Neural progenitor cell (in vitro differentiated cells): Measurements from ENCODE around the gene MED6. TPM values are rescaled to one million over a fixed set of nuclear protein-coding genes. Genes with fewer than 3 reads are reported as not detected.

Source experiments
- DNase-seq: peaks from one replicate; pipeline ENCODE4 v3.0.0-alpha.2; 2016; ENCODE audit warnings: low spot score
- H2AFZ ChIP-seq: fragments of 200-600 bp; sonication (generic); replicated peaks from 2 replicates; pipeline ENCODE4 v1.6.1; 2016; ENCODE audit warnings: antibody characterized with exemption
- H3F3A ChIP-seq: fragments of 200-600 bp; sonication (generic); 2 replicates; pipeline ENCODE4 v1.6.1; 2016; ENCODE audit warnings: antibody characterized with exemption, low read depth
- H3K27ac ChIP-seq: fragments of 200-600 bp; sonication (generic); 2 replicates; pipeline ENCODE4 v1.5.1; 2016; ENCODE audit warnings: mild to moderate bottlenecking
- H3K27me3 ChIP-seq: fragments of 200-600 bp; sonication (generic); 2 replicates; pipeline ENCODE4 v1.6.1; 2016; ENCODE audit warnings: mild to moderate bottlenecking, moderate library complexity
- H3K36me3 ChIP-seq: fragments of 200-600 bp; sonication (generic); 2 replicates; pipeline ENCODE4 v1.5.1; 2016
- H3K4me1 ChIP-seq: fragments of 200-600 bp; sonication (generic); 2 replicates; pipeline ENCODE4 v1.6.1; 2016; ENCODE audit warnings: mixed run types
- H3K4me2 ChIP-seq: fragments of 200-600 bp; sonication (generic); 2 replicates; pipeline ENCODE4 v1.6.1; 2016
- H3K4me3 ChIP-seq: fragments of 200-600 bp; sonication (generic); 2 replicates; pipeline ENCODE4 v1.5.1; 2016
- H3K79me2 ChIP-seq: fragments of 200-600 bp; sonication (generic); 2 replicates; pipeline ENCODE4 v1.6.1; 2016; ENCODE audit warnings: low read depth
- H3K9ac ChIP-seq: fragments of 200-600 bp; sonication (generic); 2 replicates; pipeline ENCODE4 v1.6.1; 2016
- H3K9me3 ChIP-seq: fragments of 200-600 bp; sonication (generic); 2 replicates; pipeline ENCODE4 v1.5.1; 2016; ENCODE audit warnings: low read depth
- H4K20me1 ChIP-seq: fragments of 200-600 bp; sonication (generic); 2 replicates; pipeline ENCODE4 v1.6.1; 2016; ENCODE audit warnings: low read depth
- H3K27ac Mint-ChIP-seq: 3 replicates; pipeline ENCODE4 v1.8.0; 2021; ENCODE audit warnings: mixed read lengths
- H3K27me3 Mint-ChIP-seq: 2 replicates; pipeline ENCODE4 v1.8.0; 2022; ENCODE audit warnings: low read depth, mild to moderate bottlenecking, inconsistent platforms, moderate library complexity, mixed read lengths; ENCODE audit not compliant: insufficient read depth
- H3K36me3 Mint-ChIP-seq: 3 replicates; pipeline ENCODE4 v1.8.0; 2021; ENCODE audit warnings: mixed read lengths
- H3K4me1 Mint-ChIP-seq: 3 replicates; pipeline ENCODE4 v1.8.0; 2021; ENCODE audit warnings: mixed read lengths
- H3K4me3 Mint-ChIP-seq: 3 replicates; pipeline ENCODE4 v1.8.0; 2021; ENCODE audit warnings: mild to moderate bottlenecking, moderate library complexity, mixed read lengths
- H3K9me3 Mint-ChIP-seq: 3 replicates; pipeline ENCODE4 v1.8.0; 2020; ENCODE audit warnings: mixed read lengths
- EZH2 ChIP-seq: fragments of 200-600 bp; sonication (generic); IDR thresholded peaks from 2 replicates; pipeline ENCODE4 v1.6.1; 2017; ENCODE audit warnings: antibody characterized with exemption, mild to moderate bottlenecking, moderate library complexity
- EZH2phosphoT487 ChIP-seq: fragments of 200-600 bp; sonication (generic); IDR thresholded peaks from 2 replicates; pipeline ENCODE4 v1.6.1; 2017; ENCODE audit warnings: antibody characterized with exemption
- total RNA-seq: library from RNA; depleted of rRNA; stranded (reverse); fragments of >200 nt; gene quantifications from 2 replicates; pipeline ENCODE4 v1.2.3, GENCODE V29; 2015; ENCODE audit warnings: low replicate concordance
- TF ChIP-seq, protein P1 (sequence below): fragments of 200-600 bp; sonication (generic); IDR thresholded peaks from 2 replicates; pipeline ENCODE4 v1.5.1; 2017; ENCODE audit warnings: antibody characterized with exemption, mild to moderate bottlenecking

MED6 gene
- total RNA-seq, 1 donor from 2014 or later: 82.0 TPM

DNA sequence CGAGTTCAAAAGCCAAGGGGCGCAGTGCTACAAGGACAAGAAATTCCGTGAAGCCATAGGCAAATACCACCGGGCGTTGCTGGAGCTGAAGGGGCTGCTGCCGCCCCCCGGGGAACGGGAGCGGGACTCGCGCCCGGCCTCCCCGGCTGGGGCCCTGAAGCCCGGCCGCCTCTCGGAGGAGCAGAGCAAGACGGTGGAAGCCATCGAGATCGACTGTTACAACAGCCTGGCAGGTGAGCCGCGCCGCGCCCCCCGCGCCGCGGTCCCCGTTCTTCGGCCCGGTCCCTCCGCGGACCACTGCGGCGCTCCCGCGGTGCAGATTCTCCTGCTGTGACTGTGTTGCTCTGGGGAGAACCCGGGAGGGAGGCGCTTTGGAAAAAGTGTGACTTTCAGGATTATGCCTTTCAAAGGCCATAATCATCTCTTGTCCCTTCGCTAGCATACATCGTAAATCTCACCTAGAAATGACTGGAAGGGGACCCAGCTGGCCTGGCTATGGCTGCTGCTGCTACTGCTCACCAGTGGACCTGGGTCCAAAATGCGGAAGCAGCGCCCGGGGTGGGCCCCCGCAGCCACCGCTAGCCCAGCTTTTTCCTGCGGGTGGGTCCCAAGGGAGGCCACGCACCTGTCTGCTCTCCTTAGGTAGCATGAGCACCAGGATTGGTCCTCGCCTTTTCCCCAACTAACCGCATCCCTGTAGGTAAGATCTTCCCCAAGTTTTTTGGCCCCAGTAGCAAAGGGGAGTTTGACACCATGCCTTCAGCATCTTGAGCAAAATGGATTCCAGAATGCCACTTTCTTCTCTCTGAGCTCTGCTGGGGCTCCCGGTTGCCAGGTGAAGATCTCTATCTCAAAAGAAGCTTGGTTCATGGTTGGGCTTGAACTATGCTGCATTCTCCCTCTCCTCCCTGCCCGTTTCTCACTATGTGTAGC lies 42.1 kb upstream of the MED6 start:
- Mint-ChIP-seq H3K27me3 (peaks cover 5% of the 10 kb centered on the region), H3K36me3 (peaks cover 8% of the 10 kb centered on the region), H3K4me3 (peak overlapping the region; percentile 95), H3K9me3 (no peaks in the 10 kb centered on the region), H3K4me1 (peaks cover 42% of the 10 kb centered on the region), H3K27ac (peak overlapping the region; percentile 59)
- Histone ChIP-seq H3K9ac (peak overlapping the region; percentile 0), H3K27ac (no peak overlapping the region), H4K20me1 (peaks cover 11% of the 10 kb centered on the region), H3K9me3 (no peaks in the 10 kb centered on the region), H3K4me2 (peak overlapping the region; percentile 81), H2AFZ (peak overlapping the region; percentile 97), H3K4me3 (peak overlapping the region; percentile 98), H3K27me3 (peaks cover 51% of the 10 kb centered on the region), H3F3A (peaks cover 15% of the 10 kb centered on the region), H3K36me3 (no peaks in the 10 kb centered on the region), H3K79me2 (peaks cover 25% of the 10 kb centered on the region), H3K4me1 (peaks cover 19% of the 10 kb centered on the region)
- peak; percentile 9 for DNase-seq
- peak; percentile 49 for TF ChIP-seq EZH2
- TF ChIP-seq EZH2phosphoT487: no peak

GRCh38 chr14:70641548-70642302 lies 41.3 kb upstream of the MED6 start, which contains the start of gene TTC9:
Gene TTC9, plus strand, starts transcription at chr14:70641916. Its CDS starts 214 bp downstream, at chr14:70642130.
- Mint-ChIP-seq H3K27ac (peak within 1 kb of the TSS; percentile 59), H3K36me3 (peaks cover 7% of the 10 kb centered on the region), H3K4me1 (peaks cover 42% of the 10 kb centered on the region), H3K27me3 (peaks cover 5% of the 10 kb centered on the region), H3K9me3 (no peaks in the 10 kb centered on the region), H3K4me3 (peak within 1 kb of the TSS; percentile 95)
- Histone ChIP-seq H4K20me1 (peaks cover 11% of the 10 kb centered on the region), H3F3A (peaks cover 15% of the 10 kb centered on the region), H3K79me2 (peaks cover 25% of the 10 kb centered on the region), H2AFZ (peak within 1 kb of the TSS; percentile 97), H3K9me3 (no peaks in the 10 kb centered on the region), H3K4me2 (peak within 1 kb of the TSS; percentile 81), H3K9ac (peak within 1 kb of the TSS; percentile 0), H3K36me3 (no peaks in the 10 kb centered on the region), H3K27ac (no peak within 1 kb of the TSS), H3K27me3 (peaks cover 51% of the 10 kb centered on the region), H3K4me3 (peak within 1 kb of the TSS; percentile 98), H3K4me1 (peaks cover 15% of the 10 kb centered on the region)
- peak; percentile 78 for DNase-seq
- TF ChIP-seq EZH2phosphoT487 (no peak), EZH2 (no peak)
- TF ChIP-seq, protein P1, sequence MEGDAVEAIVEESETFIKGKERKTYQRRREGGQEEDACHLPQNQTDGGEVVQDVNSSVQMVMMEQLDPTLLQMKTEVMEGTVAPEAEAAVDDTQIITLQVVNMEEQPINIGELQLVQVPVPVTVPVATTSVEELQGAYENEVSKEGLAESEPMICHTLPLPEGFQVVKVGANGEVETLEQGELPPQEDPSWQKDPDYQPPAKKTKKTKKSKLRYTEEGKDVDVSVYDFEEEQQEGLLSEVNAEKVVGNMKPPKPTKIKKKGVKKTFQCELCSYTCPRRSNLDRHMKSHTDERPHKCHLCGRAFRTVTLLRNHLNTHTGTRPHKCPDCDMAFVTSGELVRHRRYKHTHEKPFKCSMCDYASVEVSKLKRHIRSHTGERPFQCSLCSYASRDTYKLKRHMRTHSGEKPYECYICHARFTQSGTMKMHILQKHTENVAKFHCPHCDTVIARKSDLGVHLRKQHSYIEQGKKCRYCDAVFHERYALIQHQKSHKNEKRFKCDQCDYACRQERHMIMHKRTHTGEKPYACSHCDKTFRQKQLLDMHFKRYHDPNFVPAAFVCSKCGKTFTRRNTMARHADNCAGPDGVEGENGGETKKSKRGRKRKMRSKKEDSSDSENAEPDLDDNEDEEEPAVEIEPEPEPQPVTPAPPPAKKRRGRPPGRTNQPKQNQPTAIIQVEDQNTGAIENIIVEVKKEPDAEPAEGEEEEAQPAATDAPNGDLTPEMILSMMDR: no peak

- DNase-seq: no peak
- Histone ChIP-seq H3K9me3 (no peaks in the 10 kb centered on the region), H3K27ac (no peak overlapping the region), H3K9ac (no peak overlapping the region), H2AFZ (peak overlapping the region; percentile 97), H3K36me3 (no peaks in the 10 kb centered on the region), H4K20me1 (peaks cover 11% of the 10 kb centered on the region), H3K79me2 (peaks cover 25% of the 10 kb centered on the region), H3K4me2 (peak overlapping the region; percentile 81), H3K4me3 (peak overlapping the region; percentile 98), H3K4me1 (peaks cover 11% of the 10 kb centered on the region), H3K27me3 (peaks cover 51% of the 10 kb centered on the region), H3F3A (peaks cover 15% of the 10 kb centered on the region)
- H3K27ac Mint-ChIP-seq: no peak overlapping the region
- H3K36me3 Mint-ChIP-seq: peaks cover 7% of the 10 kb centered on the region
- H3K9me3 Mint-ChIP-seq: peaks cover 3% of the 10 kb centered on the region
- peak; percentile 42 for TF ChIP-seq EZH2
- TF ChIP-seq, protein P1: no peak
- peaks cover 7% of the 10 kb centered on the region for H3K27me3 Mint-ChIP-seq
- peaks cover 35% of the 10 kb centered on the region for H3K4me1 Mint-ChIP-seq
- peak overlapping the region; percentile 94 for H3K4me3 Mint-ChIP-seq
Observed at GRCh38 chr14:70640938-70641547, 40.6 kb upstream of the MED6 start.
